HG02884 (cell line): ENCODE data around the gene WWOX.

ENCODE experiments used
- ATAC-seq: cut with Tn5 transposase; IDR thresholded peaks from one replicate; pipeline ENCODE4 v1.9.1; 2021; ENCODE audit warnings: mild to moderate bottlenecking, moderate library complexity; ENCODE audit not compliant: unreplicated experiment

Gene WWOX

GRCh38 chr16:78993346-78993745, 893.9 kb downstream of the WWOX start:
- no peak for ATAC-seq

GRCh38 chr16:78994135-78994745, 894.8 kb downstream of the WWOX start:
- no peak for ATAC-seq

- ATAC-seq, result no peak
Measured at GRCh38 chr16:78995441-78995840, 896.0 kb downstream of the WWOX start.

GRCh38 chr16:78996790-78997189, 897.3 kb downstream of the WWOX start:
- no peak for ATAC-seq

GRCh38 chr16:78998879-78999278, 899.4 kb downstream of the WWOX start:
- ATAC-seq, result no peak

GRCh38 chr16:79001156-79001967, 901.9 kb downstream of the WWOX start:
- no peak for ATAC-seq

- no peak for ATAC-seq
Measured at GRCh38 chr16:79003026-79003609, 903.7 kb downstream of the WWOX start.

- no peak for ATAC-seq
Measured at GRCh38 chr16:79004309-79004708, 904.9 kb downstream of the WWOX start.

- ATAC-seq, result no peak
Measured at GRCh38 chr16:79005096-79005495, 905.6 kb downstream of the WWOX start.

GRCh38 chr16:79006206-79006605, 906.8 kb downstream of the WWOX start:
- no peak for ATAC-seq

- no peak for ATAC-seq
Measured at GRCh38 chr16:79006765-79007164, 907.3 kb downstream of the WWOX start.

- no peak for ATAC-seq
Measured at GRCh38 chr16:79007614-79008013, 908.2 kb downstream of the WWOX start.

- no peak for ATAC-seq
Measured at GRCh38 chr16:79008036-79008868, 908.8 kb downstream of the WWOX start.

GRCh38 chr16:79008869-79009179, 909.4 kb downstream of the WWOX start:
- ATAC-seq, result no peak

GRCh38 chr16:79009896-79010295, 910.4 kb downstream of the WWOX start:
- ATAC-seq, result no peak

- no peak for ATAC-seq
Measured at GRCh38 chr16:79011282-79011681, 911.8 kb downstream of the WWOX start.

GRCh38 chr16:79012671-79013434, 913.4 kb downstream of the WWOX start:
- no peak for ATAC-seq

- ATAC-seq, result no peak
Measured at GRCh38 chr16:79013930-79014660, 914.6 kb downstream of the WWOX start.

- ATAC-seq, result no peak
Measured at GRCh38 chr16:79018650-79019429, 919.4 kb downstream of the WWOX start.
